ENCODE data around the gene ISG15. TPM values are rescaled to one million over a fixed set of nuclear protein-coding genes. Genes with fewer than 3 reads are reported as not detected.

ISG15 gene
- polyA plus RNA-seq (2013): 69.0 and 69.9 TPM in 2 replicates

- no peak within 1 kb of the TSS for H3K23ac ChIP-seq (ENCODE audit: low read length)
These were observed at the start of gene ISG15 for GRCh38 chr1:1013105-1013921. Gene ISG15, plus strand, starts transcription at chr1:1013497. Its CDS starts 77 bp downstream, at chr1:1013574.

GRCh38 chr1:963746-964525, 49.4 kb upstream of the ISG15 start:
- Histone ChIP-seq H2AFZ (ENCODE audit: insufficient read depth, low read length, poor library complexity) (no peak overlapping the region), H3K4me3 (ENCODE audit: low read depth, low read length) (no peak overlapping the region), H3K79me2 (ENCODE audit: control insufficient read depth, insufficient read depth, low read length, poor library complexity) (peaks cover under 1% of the 10 kb centered on the region), H3K23ac (ENCODE audit: low read length) (no peak overlapping the region), H3K27ac (ENCODE audit: low read depth, low read length) (no peak overlapping the region), H3K79me1 (ENCODE audit: low read length) (peaks cover 10% of the 10 kb centered on the region), H2AK5ac (ENCODE audit: low read length) (no peak overlapping the region), H2BK120ac (ENCODE audit: insufficient read depth, low read length, poor library complexity) (no peak overlapping the region), H3K4me2 (ENCODE audit: low read length) (no peak overlapping the region), H2BK12ac (ENCODE audit: low read length) (no peak overlapping the region), H3K27me3 (ENCODE audit: insufficient read depth, low read length) (peaks cover 3% of the 10 kb centered on the region), H4K8ac (ENCODE audit: low read depth, low read length) (no peak overlapping the region), H3K4me1 (ENCODE audit: control insufficient read depth in 1 of 2, insufficient read depth in 2 of 2, low read length in 2 of 2) (peaks cover 16 to 27% of the 10 kb centered on the region in 2 experiments), H3K4ac (ENCODE audit: low read depth, low read length) (no peak overlapping the region), H2BK5ac (ENCODE audit: low read depth, low read length, poor library complexity) (no peak overlapping the region), H3K36me3 (ENCODE audit: control insufficient read depth in 1 of 2, insufficient read depth in 2 of 2, low read length in 2 of 2) (peaks cover 26 to 35% of the 10 kb centered on the region in 2 experiments), H3K14ac (ENCODE audit: low read length) (no peak overlapping the region), H4K12ac (ENCODE audit: low read depth, low read length) (no peak overlapping the region), H3K9ac (ENCODE audit: low read length) (no peak overlapping the region), H3K18ac (ENCODE audit: low read length) (no peak overlapping the region), H3K9me3 (ENCODE audit: insufficient read depth, low read depth, low read length) (peaks cover 4% of the 10 kb centered on the region), H4K91ac (ENCODE audit: low read depth, low read length) (no peak overlapping the region)
- DNase-seq: no peak
- WGBS (ENCODE audit: extremely low coverage, insufficient coverage, insufficient read length): no CpG with 5 or more reads among the region's 47 CpGs

More at GRCh38 chr1:1013105-1013921, at the start of gene ISG15:
- H3K27ac ChIP-seq (ENCODE audit: low read depth, low read length): peak within 1 kb of the TSS; percentile 46
- peak within 1 kb of the TSS; percentile 64 for H4K8ac ChIP-seq (ENCODE audit: low read depth, low read length)
- H3K9ac ChIP-seq (ENCODE audit: low read length): peak within 1 kb of the TSS; percentile 19
- H2BK12ac ChIP-seq (ENCODE audit: low read length): no peak within 1 kb of the TSS
- H3K79me2 ChIP-seq (ENCODE audit: control insufficient read depth, insufficient read depth, low read length, poor library complexity): no peaks in the 10 kb centered on the region
- H2AK5ac ChIP-seq (ENCODE audit: low read length): peak within 1 kb of the TSS; percentile 45
- peak within 1 kb of the TSS; percentile 65 for H3K4me2 ChIP-seq (ENCODE audit: low read length)
- H3K79me1 ChIP-seq (ENCODE audit: low read length): peaks cover 5% of the 10 kb centered on the region
- peak; percentile 90 to 93 for DNase-seq
- H3K4ac ChIP-seq (ENCODE audit: low read depth, low read length): no peak within 1 kb of the TSS
- peak within 1 kb of the TSS; percentile 13 for H3K18ac ChIP-seq (ENCODE audit: low read length)
- H2BK120ac ChIP-seq (ENCODE audit: insufficient read depth, low read length, poor library complexity): peak within 1 kb of the TSS; percentile 67
- peaks cover 6% of the 10 kb centered on the region for H3K9me3 ChIP-seq (ENCODE audit: insufficient read depth, low read depth, low read length)
- peak within 1 kb of the TSS; percentile 47 for H4K91ac ChIP-seq (ENCODE audit: low read depth, low read length)
- no peaks in the 10 kb centered on the region for H3K36me3 ChIP-seq (ENCODE audit: control insufficient read depth in 1 of 2, insufficient read depth in 2 of 2, low read length in 2 of 2)
- no CpG with 5 or more reads among the region's 30 CpGs for WGBS (ENCODE audit: extremely low coverage, insufficient coverage, insufficient read length)
- peak within 1 kb of the TSS; percentile 42 for H3K14ac ChIP-seq (ENCODE audit: low read length)
- peak within 1 kb of the TSS; percentile 27 for H2AFZ ChIP-seq (ENCODE audit: insufficient read depth, low read length, poor library complexity)
- H3K27me3 ChIP-seq (ENCODE audit: insufficient read depth, low read length): no peaks in the 10 kb centered on the region
- peak within 1 kb of the TSS; percentile 59 for H4K12ac ChIP-seq (ENCODE audit: low read depth, low read length)
- H3K4me3 ChIP-seq (ENCODE audit: low read depth, low read length): peak within 1 kb of the TSS; percentile 55
- H2BK5ac ChIP-seq (ENCODE audit: low read depth, low read length, poor library complexity): no peak within 1 kb of the TSS
- H3K4me1 ChIP-seq (ENCODE audit: control insufficient read depth in 1 of 2, insufficient read depth in 2 of 2, low read length in 2 of 2): peaks cover 10 to 13% of the 10 kb centered on the region in 2 experiments

GRCh38 chr1:964691-965525, 48.4 kb upstream of the ISG15 start:
- WGBS (ENCODE audit: extremely low coverage, insufficient coverage, insufficient read length): no CpG with 5 or more reads among the region's 51 CpGs
- H3K4me1 ChIP-seq (ENCODE audit: control insufficient read depth in 1 of 2, insufficient read depth in 2 of 2, low read length in 2 of 2): peaks cover 16 to 22% of the 10 kb centered on the region in 2 experiments
- no peak overlapping the region for H3K18ac ChIP-seq (ENCODE audit: low read length)
- H4K12ac ChIP-seq (ENCODE audit: low read depth, low read length): no peak overlapping the region
- H3K4me2 ChIP-seq (ENCODE audit: low read length): no peak overlapping the region
- DNase-seq: no peak
- H3K14ac ChIP-seq (ENCODE audit: low read length): no peak overlapping the region
- H4K8ac ChIP-seq (ENCODE audit: low read depth, low read length): no peak overlapping the region
- H3K9me3 ChIP-seq (ENCODE audit: insufficient read depth, low read depth, low read length): peaks cover 5% of the 10 kb centered on the region
- no peak overlapping the region for H3K4me3 ChIP-seq (ENCODE audit: low read depth, low read length)
- H2AK5ac ChIP-seq (ENCODE audit: low read length): no peak overlapping the region
- no peak overlapping the region for H4K91ac ChIP-seq (ENCODE audit: low read depth, low read length)
- no peak overlapping the region for H3K4ac ChIP-seq (ENCODE audit: low read depth, low read length)
- H3K23ac ChIP-seq (ENCODE audit: low read length): no peak overlapping the region
- H3K27ac ChIP-seq (ENCODE audit: low read depth, low read length): no peak overlapping the region
- no peak overlapping the region for H2BK12ac ChIP-seq (ENCODE audit: low read length)
- H2AFZ ChIP-seq (ENCODE audit: insufficient read depth, low read length, poor library complexity): no peak overlapping the region
- H3K27me3 ChIP-seq (ENCODE audit: insufficient read depth, low read length): peaks cover 3% of the 10 kb centered on the region
- no peak overlapping the region for H2BK120ac ChIP-seq (ENCODE audit: insufficient read depth, low read length, poor library complexity)
- H3K79me2 ChIP-seq (ENCODE audit: control insufficient read depth, insufficient read depth, low read length, poor library complexity): no peaks in the 10 kb centered on the region
- peaks cover 26 to 35% of the 10 kb centered on the region in 2 experiments for H3K36me3 ChIP-seq (ENCODE audit: control insufficient read depth in 1 of 2, insufficient read depth in 2 of 2, low read length in 2 of 2)
- peaks cover 9% of the 10 kb centered on the region for H3K79me1 ChIP-seq (ENCODE audit: low read length)
- H3K9ac ChIP-seq (ENCODE audit: low read length): no peak overlapping the region
- H2BK5ac ChIP-seq (ENCODE audit: low read depth, low read length, poor library complexity): no peak overlapping the region
